HL-60 (cell line): Measurements from ENCODE around the gene ACOX3.

Source experiments
- DNase-seq, 2 experiments: peaks; one replicate each; pipeline ENCODE4 v3.0.0-alpha.2; 2010 to 2020; ENCODE audit warnings: low read depth in 1 of 2, low spot score in 1 of 2
- H3K27ac ChIP-seq: fragments of 250-450 bp; sonication (Bioruptor Pico); replicated peaks from 2 replicates; pipeline ENCODE4 v1.5.1; 2020; ENCODE audit warnings: mild to moderate bottlenecking, moderate library complexity
- H3K27me3 ChIP-seq: fragments of 250-450 bp; sonication (Bioruptor Pico); 2 replicates; pipeline ENCODE4 v1.5.1; 2021; ENCODE audit warnings: mild to moderate bottlenecking, moderate library complexity; ENCODE audit not compliant: insufficient read depth, poor library complexity, severe bottlenecking
- H3K4me3 ChIP-seq: replicated peaks from 2 replicates; pipeline ENCODE4 v1.5.1; 2011; ENCODE audit warnings: mild to moderate bottlenecking, control low read depth, low read length; ENCODE audit not compliant: insufficient read depth
- GABPA ChIP-seq: IDR thresholded peaks from 2 replicates; pipeline ENCODE4 v1.6.1; 2012; ENCODE audit warnings: low read depth
- POLR2AphosphoS5 ChIP-seq: IDR thresholded peaks from 2 replicates; pipeline ENCODE4 v1.6.1; 2012; ENCODE audit warnings: low read depth
- SPI1 ChIP-seq: IDR thresholded peaks from 2 replicates; pipeline ENCODE4 v1.6.1; 2012; ENCODE audit warnings: low read depth, mild to moderate bottlenecking, borderline replicate concordance
- TF ChIP-seq, protein P1 (sequence below): IDR thresholded peaks from one replicate; pipeline ENCODE4 v1.5.1; 2011; ENCODE audit warnings: low read length, control low read depth, inconsistent platforms; ENCODE audit not compliant: insufficient read depth
- TF ChIP-seq, protein P2 (sequence below): IDR thresholded peaks from 2 replicates; pipeline ENCODE4 v1.6.1; 2012; ENCODE audit warnings: low read depth; ENCODE audit not compliant: insufficient replicate concordance

The ACOX3 gene

DNA sequence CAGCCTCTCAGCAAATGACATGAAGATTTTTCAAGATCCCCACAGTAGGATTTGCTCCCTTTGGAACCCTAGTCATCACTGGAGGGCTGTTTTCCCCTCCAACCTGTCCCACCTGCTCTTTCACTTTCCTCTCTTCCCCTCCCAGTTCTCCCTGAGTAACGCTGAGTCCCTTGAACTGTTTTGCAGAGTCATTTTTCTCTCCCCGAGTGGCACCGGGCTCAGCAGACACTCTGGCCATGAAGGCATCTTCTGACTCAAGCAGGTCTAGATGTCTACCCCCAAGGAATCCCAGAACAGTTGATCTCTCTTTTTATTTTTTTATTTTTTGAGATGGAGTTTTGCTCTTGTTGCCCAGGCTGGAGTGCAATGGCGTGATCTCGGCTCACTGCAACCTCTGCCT lies 118.8 kb downstream of the ACOX3 start:
- Histone ChIP-seq H3K4me3 (no peak overlapping the region), H3K27me3 (no peaks in the 10 kb centered on the region), H3K27ac (no peak overlapping the region)
- DNase-seq, result no peak
- TF ChIP-seq, protein P1, sequence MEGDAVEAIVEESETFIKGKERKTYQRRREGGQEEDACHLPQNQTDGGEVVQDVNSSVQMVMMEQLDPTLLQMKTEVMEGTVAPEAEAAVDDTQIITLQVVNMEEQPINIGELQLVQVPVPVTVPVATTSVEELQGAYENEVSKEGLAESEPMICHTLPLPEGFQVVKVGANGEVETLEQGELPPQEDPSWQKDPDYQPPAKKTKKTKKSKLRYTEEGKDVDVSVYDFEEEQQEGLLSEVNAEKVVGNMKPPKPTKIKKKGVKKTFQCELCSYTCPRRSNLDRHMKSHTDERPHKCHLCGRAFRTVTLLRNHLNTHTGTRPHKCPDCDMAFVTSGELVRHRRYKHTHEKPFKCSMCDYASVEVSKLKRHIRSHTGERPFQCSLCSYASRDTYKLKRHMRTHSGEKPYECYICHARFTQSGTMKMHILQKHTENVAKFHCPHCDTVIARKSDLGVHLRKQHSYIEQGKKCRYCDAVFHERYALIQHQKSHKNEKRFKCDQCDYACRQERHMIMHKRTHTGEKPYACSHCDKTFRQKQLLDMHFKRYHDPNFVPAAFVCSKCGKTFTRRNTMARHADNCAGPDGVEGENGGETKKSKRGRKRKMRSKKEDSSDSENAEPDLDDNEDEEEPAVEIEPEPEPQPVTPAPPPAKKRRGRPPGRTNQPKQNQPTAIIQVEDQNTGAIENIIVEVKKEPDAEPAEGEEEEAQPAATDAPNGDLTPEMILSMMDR, result no peak
- TF ChIP-seq, protein P2, sequence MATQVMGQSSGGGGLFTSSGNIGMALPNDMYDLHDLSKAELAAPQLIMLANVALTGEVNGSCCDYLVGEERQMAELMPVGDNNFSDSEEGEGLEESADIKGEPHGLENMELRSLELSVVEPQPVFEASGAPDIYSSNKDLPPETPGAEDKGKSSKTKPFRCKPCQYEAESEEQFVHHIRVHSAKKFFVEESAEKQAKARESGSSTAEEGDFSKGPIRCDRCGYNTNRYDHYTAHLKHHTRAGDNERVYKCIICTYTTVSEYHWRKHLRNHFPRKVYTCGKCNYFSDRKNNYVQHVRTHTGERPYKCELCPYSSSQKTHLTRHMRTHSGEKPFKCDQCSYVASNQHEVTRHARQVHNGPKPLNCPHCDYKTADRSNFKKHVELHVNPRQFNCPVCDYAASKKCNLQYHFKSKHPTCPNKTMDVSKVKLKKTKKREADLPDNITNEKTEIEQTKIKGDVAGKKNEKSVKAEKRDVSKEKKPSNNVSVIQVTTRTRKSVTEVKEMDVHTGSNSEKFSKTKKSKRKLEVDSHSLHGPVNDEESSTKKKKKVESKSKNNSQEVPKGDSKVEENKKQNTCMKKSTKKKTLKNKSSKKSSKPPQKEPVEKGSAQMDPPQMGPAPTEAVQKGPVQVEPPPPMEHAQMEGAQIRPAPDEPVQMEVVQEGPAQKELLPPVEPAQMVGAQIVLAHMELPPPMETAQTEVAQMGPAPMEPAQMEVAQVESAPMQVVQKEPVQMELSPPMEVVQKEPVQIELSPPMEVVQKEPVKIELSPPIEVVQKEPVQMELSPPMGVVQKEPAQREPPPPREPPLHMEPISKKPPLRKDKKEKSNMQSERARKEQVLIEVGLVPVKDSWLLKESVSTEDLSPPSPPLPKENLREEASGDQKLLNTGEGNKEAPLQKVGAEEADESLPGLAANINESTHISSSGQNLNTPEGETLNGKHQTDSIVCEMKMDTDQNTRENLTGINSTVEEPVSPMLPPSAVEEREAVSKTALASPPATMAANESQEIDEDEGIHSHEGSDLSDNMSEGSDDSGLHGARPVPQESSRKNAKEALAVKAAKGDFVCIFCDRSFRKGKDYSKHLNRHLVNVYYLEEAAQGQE, result no peak
- TF ChIP-seq POLR2AphosphoS5 (no peak), SPI1 (no peak), GABPA (no peak)

DNA sequence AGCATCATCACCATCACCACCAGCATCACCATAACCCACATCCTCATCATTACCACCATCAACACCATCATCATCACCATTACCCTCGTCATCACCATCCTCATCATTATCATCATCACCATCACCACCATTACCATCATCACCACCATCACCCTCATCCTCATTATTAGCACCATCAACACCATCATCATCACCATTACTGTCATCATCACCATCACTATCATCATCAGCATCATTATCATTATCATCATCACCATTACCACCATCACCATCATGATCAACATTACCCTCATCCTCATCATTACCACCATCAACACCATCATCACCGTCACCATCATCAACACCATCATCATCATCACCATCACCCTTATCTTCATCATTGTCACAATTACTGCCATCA lies 119.3 kb downstream of the ACOX3 start:
- H3K27me3 ChIP-seq, result no peaks in the 10 kb centered on the region
- no peak for TF ChIP-seq GABPA
- no peak for TF ChIP-seq SPI1
- TF ChIP-seq, protein P1, result no peak
- TF ChIP-seq, protein P2, result no peak
- no peak for TF ChIP-seq POLR2AphosphoS5

DNA sequence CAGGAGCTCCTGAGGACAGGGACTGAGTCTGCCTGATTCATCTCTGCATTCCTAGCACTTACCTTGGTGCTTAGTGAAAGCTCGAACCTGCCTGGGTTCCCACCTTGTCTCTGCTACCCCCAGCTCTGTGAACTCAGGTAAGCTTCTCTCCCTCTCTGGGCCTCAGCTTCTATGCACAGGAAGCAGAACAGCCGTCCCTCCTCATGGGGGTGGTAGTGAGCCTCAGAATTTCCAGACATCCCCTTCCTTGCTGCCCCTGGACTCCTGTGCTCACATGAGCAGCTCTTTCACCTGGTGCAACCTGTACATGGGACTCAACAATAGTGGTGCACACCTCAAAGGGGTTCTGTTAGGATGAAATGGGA lies 120.2 kb downstream of the ACOX3 start:
- peak in 1 of 2 experiments; percentile 23 for DNase-seq
- Histone ChIP-seq H3K4me3 (no peak overlapping the region), H3K27me3 (no peaks in the 10 kb centered on the region), H3K27ac (no peak overlapping the region)
- TF ChIP-seq, protein P2, result no peak
- TF ChIP-seq, protein P1, result no peak
- TF ChIP-seq GABPA (no peak), SPI1 (no peak), POLR2AphosphoS5 (no peak)

More for the DNA sequence above, 119.3 kb downstream of the ACOX3 start:
- no peak overlapping the region for H3K27ac ChIP-seq
- H3K4me3 ChIP-seq, result no peak overlapping the region
- no peak for DNase-seq
